Esophagus (tissue), 2 donors: ENCODE measurements around the gene TSHZ2. TPM values are rescaled to one million over a fixed set of nuclear protein-coding genes. Genes with fewer than 3 reads are reported as not detected.
"Not testable (repeated sequence)": the region's sequence is repeated elsewhere in the genome, so short reads cannot be mapped to it uniquely, and the experiment has no call there.

Source experiments
- H3K27ac ChIP-seq, 2 donors: one replicate each; pipeline ENCODE4 v1.5.1; 2013; ENCODE audit warnings: low read depth in 2 of 2, mild to moderate bottlenecking in 2 of 2, inconsistent platforms in 1 of 2, low read length in 1 of 2, moderate library complexity in 1 of 2
- H3K27me3 ChIP-seq, 2 donors: one replicate each; pipeline ENCODE4 v1.6.1; 2013; ENCODE audit warnings: low read length in 2 of 2, control low read depth in 1 of 2, mild to moderate bottlenecking in 1 of 2; ENCODE audit not compliant: insufficient read depth in 2 of 2, control insufficient read depth in 1 of 2
- H3K36me3 ChIP-seq, 2 donors: one replicate each; pipeline ENCODE4 v1.6.1; 2013; ENCODE audit warnings: low read length in 1 of 2; ENCODE audit not compliant: control insufficient read depth in 2 of 2, insufficient read depth in 2 of 2
- H3K4me1 ChIP-seq, 2 donors: one replicate each; pipeline ENCODE4 v1.6.1; 2013; ENCODE audit warnings: low read length in 1 of 2; ENCODE audit not compliant: control insufficient read depth in 2 of 2, insufficient read depth in 2 of 2
- H3K4me3 ChIP-seq, 2 donors: one replicate each; pipeline ENCODE4 v1.5.1; 2013; ENCODE audit warnings: low read length in 2 of 2, mild to moderate bottlenecking in 2 of 2, low read depth in 1 of 2, moderate library complexity in 1 of 2
- H3K9me3 ChIP-seq, 2 donors: one replicate each; pipeline ENCODE4 v1.6.1; 2013; ENCODE audit warnings: mild to moderate bottlenecking in 2 of 2, low read depth in 1 of 2, low read length in 1 of 2, moderate library complexity in 1 of 2; ENCODE audit not compliant: control insufficient read depth in 2 of 2, insufficient read depth in 1 of 2
- WGBS, 2 donors: extraction: QIAGEN DNeasy Blood & Tissue Kit; methylation state at CpG; one replicate each; pipeline ENCODE4 v1.1.7; 2013; 5-methylcytosine and 5-hydroxymethylcytosine counted together
- polyA plus RNA-seq, 2 donors: library from polyadenylated mRNA; stranded (reverse); fragments of 200-250 nt; gene quantifications; one replicate each; pipeline ENCODE4 v1.2.3, GENCODE V29; 2013
- donor health status: healthy with polysubstance abuse.
- donor health status: Bipolar disorder and iron deficiency.

TSHZ2 gene
- polyA plus RNA-seq, 2 donors = 4.6 to 11.7 TPM

- H3K27ac ChIP-seq, H3K36me3 ChIP-seq, H3K27me3 ChIP-seq, H3K4me3 ChIP-seq, H3K9me3 ChIP-seq, H3K4me1 ChIP-seq: not testable (repeated sequence)
- 44 to 56% methylated on average over 5 of the region's 5 CpGs for WGBS, 2 donors
Observed at GRCh38 chr20:53521421-53521820, 549.3 kb downstream of the TSHZ2 start.

- Histone ChIP-seq H3K27me3 (no peaks in the 10 kb centered on the region), H3K4me1 (no peaks in the 10 kb centered on the region), H3K36me3 (no peaks in the 10 kb centered on the region), H3K4me3 (no peak overlapping the region), H3K9me3 (no peaks in the 10 kb centered on the region), H3K27ac (no peak overlapping the region)
- 80 to 87% methylated on average over 3 of the region's 3 CpGs for WGBS, 2 donors
Observed at GRCh38 chr20:53522026-53522425, 549.9 kb downstream of the TSHZ2 start.

DNA sequence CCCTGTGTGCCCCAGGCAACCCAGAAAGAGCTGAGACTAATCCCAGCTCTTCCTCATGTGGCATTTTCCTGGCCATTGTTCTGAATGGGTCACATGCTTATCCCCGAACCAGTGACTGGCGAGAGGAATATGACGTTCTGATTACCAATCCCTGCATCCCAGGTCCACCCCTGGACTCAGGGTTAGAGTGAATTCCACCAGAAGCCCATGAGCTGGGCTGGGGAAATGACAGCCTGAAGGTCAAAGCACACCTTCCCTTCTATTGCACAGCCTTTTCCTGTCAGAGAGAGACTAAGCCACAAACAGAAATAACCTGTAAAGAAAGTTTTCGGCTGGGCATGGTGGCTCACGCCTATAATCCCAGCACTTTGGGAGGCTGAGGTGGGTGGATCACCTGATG is 550.5 kb downstream of the TSHZ2 start:
- H3K27ac ChIP-seq = no peak overlapping the region
- H3K4me3 ChIP-seq = no peak overlapping the region
- no peaks in the 10 kb centered on the region for H3K9me3 ChIP-seq
- H3K27me3 ChIP-seq = no peaks in the 10 kb centered on the region
- no peaks in the 10 kb centered on the region for H3K4me1 ChIP-seq
- H3K36me3 ChIP-seq = no peaks in the 10 kb centered on the region
- WGBS, 2 donors = 76 to 78% methylated on average over 5 of the region's 5 CpGs

GRCh38 chr20:53523615-53524014 is 551.5 kb downstream of the TSHZ2 start:
- not testable (repeated sequence) for H3K27me3 ChIP-seq, H3K9me3 ChIP-seq, H3K36me3 ChIP-seq, H3K27ac ChIP-seq, H3K4me3 ChIP-seq, H3K4me1 ChIP-seq
- 94 to 100% methylated on average over 2 of the region's 2 CpGs for WGBS, 2 donors

- 78 to 83% methylated on average over 13 of the region's 13 CpGs for WGBS, 2 donors
- H3K4me3 ChIP-seq = no peak overlapping the region
- no peak overlapping the region for H3K27ac ChIP-seq
- H3K27me3 ChIP-seq = no peaks in the 10 kb centered on the region
- H3K9me3 ChIP-seq = no peaks in the 10 kb centered on the region
- H3K4me1 ChIP-seq = no peaks in the 10 kb centered on the region
- H3K36me3 ChIP-seq = no peaks in the 10 kb centered on the region
Observed at GRCh38 chr20:53524589-53525312, 552.6 kb downstream of the TSHZ2 start.

GRCh38 chr20:53527196-53527595 is 555.0 kb downstream of the TSHZ2 start:
- H3K27ac ChIP-seq = no peak overlapping the region
- H3K36me3 ChIP-seq = no peaks in the 10 kb centered on the region
- no peak overlapping the region for H3K4me3 ChIP-seq
- H3K4me1 ChIP-seq = no peaks in the 10 kb centered on the region
- H3K27me3 ChIP-seq = no peaks in the 10 kb centered on the region
- H3K9me3 ChIP-seq = no peaks in the 10 kb centered on the region
- WGBS, 2 donors = 76 to 77% methylated on average over 8 of the region's 8 CpGs

DNA sequence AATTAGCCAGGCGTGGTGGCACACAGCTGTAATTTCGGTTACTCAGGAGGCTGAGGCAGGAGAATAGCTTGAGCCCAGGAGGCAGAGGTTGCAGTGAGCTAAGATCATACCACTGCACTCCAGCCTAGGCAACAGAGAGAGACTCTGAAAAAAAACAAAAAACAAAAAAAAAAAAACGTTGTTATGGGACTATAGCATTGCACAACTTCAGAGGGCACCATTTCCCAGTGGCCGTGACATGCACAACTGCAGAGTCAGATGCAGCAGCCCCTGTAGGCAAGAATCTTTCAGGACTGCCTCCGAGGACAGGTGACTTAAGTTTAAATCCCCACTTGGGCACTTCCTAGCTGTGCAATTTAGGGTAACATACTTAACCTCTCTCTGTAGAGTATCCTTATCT is 557.5 kb downstream of the TSHZ2 start:
- H3K36me3 ChIP-seq = no peaks in the 10 kb centered on the region
- H3K27ac ChIP-seq = no peak overlapping the region
- H3K4me1 ChIP-seq = no peaks in the 10 kb centered on the region
- H3K9me3 ChIP-seq = no peaks in the 10 kb centered on the region
- H3K4me3 ChIP-seq = no peak overlapping the region
- 83 to 90% methylated on average over 5 of the region's 5 CpGs for WGBS, 2 donors
- no peaks in the 10 kb centered on the region for H3K27me3 ChIP-seq

DNA sequence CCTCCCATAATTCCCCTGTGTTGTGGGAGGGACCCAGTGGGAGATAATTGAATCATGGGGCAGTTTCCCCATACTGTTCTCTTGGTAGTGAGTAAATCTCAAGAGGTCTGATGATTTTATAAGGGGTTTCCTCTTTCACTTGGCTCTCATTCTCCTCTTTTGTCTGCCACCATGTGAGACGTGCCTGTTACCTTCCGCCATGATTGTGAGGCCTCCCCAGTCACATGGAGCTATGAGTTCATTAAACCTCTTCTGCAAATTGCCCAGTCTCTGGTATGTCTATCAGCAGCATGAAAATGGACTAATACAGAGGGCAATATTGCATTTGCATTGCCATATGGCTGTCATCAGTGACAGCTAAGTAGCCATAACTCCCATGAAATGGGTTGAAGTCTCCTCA is 558.3 kb downstream of the TSHZ2 start:
- H3K27me3 ChIP-seq = no peaks in the 10 kb centered on the region
- H3K4me3 ChIP-seq = no peak overlapping the region
- WGBS, 2 donors = 75 to 76% methylated on average over 2 of the region's 2 CpGs
- H3K36me3 ChIP-seq = no peaks in the 10 kb centered on the region
- no peaks in the 10 kb centered on the region for H3K9me3 ChIP-seq
- no peak overlapping the region for H3K27ac ChIP-seq
- H3K4me1 ChIP-seq = no peaks in the 10 kb centered on the region

DNA sequence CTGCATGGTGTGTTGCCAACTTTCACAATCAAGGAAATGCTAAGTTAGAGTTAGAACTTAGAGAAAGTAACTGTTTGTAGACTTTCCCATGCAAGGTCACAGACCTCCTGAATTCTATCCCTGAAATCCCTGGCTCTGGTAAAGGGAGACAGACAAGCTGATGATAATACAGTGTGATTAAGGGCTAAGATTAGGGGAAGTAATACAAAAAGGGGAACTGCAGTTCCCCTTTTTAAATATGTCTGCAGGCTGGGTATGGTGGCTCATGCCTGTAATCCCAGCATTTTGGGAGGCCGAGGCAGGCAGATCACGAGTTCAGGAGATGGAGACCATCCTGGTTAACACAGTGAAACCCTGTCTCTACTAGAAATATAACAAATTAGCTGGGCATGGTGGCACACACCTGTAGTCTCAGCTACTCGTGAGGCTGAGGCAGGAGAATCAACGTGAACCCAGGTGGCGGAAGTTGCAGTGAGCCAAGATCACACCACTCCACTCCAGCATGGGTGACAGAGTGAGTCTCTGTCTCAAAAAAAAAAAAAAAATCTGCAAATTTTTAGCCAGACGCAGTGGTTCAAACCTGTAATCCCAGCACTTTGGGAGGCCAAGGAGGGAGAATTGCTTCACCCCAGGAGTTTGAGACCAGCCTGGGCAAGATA is 560.6 kb downstream of the TSHZ2 start:
- not testable (repeated sequence) for H3K27me3 ChIP-seq, H3K9me3 ChIP-seq, H3K4me3 ChIP-seq, H3K4me1 ChIP-seq, H3K27ac ChIP-seq, H3K36me3 ChIP-seq
- WGBS, 2 donors = 86 to 89% methylated on average over 6 of the region's 6 CpGs

GRCh38 chr20:53533500-53533899 is 561.3 kb downstream of the TSHZ2 start:
- Histone ChIP-seq H3K36me3 (no peaks in the 10 kb centered on the region), H3K9me3 (no peaks in the 10 kb centered on the region), H3K4me3 (no peak overlapping the region), H3K4me1 (no peaks in the 10 kb centered on the region), H3K27me3 (no peaks in the 10 kb centered on the region), H3K27ac (no peak overlapping the region)
- WGBS, 2 donors = 97 to 100% methylated on average over 1 of the region's 1 CpG
